ENCODE data around the gene IFNA6.
A peak's percentile ranks its signal among the peaks of the same experiment; 100 is the strongest.
"Not testable (repeated sequence)": the region's sequence is repeated elsewhere in the genome, so short reads cannot be mapped to it uniquely, and the experiment has no call there.

The IFNA6 gene

DNA sequence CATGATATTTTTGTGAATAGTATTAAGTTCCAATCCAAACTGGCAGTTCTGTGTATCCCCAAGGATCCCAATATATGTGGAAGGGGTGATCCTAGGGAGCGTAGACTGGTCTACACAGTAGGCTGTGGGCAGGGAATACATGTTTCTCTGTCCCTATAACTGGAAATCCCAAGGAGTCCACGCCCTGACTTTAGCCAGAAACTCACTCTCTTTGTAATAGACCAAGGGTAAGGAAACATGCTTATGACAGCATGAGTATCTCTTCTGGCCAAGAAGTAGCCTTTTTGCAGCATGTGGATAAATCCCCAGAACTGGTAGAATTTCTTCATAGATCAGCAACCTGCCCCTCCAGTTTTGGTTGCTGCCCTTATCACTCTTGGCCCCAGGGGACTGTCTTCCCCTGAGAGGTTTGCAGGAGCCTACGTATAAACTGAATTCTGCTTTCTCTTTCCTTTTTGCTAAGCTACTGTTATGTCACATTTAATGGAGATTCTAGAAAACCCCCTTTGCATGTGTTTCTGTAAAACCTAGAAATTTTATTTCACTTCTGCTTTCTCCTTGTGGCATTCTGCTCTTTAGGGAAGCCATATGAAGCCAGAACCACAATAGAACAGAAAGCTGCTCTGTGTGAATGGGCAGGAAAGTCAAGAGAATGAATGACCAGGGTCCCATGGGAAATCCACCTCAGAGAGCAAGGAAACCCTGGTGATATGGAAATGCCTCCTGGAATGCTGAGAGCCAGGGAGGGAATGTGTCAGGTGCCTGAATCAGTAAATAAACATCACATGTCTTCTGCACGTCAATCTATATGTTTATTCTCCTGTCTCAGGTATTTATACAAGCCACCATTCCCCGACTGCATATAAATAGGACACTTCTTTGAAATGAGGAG, 31.0 kb upstream of the IFNA6 start:
- no peak overlapping the region for H3K27ac ChIP-seq (replicated peaks)
- no peaks in the 10 kb centered on the region for H3K27me3 ChIP-seq (ENCODE audit: insufficient read depth, poor library complexity, severe bottlenecking)
- peak in 1 of 2 experiments; percentile 21 for DNase-seq (ENCODE audit: low read depth in 1 of 2, low spot score in 1 of 2)
- TF ChIP-seq GABPA (IDR thresholded peaks at IDR 0.05; ENCODE audit: low read depth) (no peak), SPI1 (IDR thresholded peaks at IDR 0.05; ENCODE audit: borderline replicate concordance, low read depth) (peak; percentile 85)
- no peak overlapping the region; the same call in 1 of the 2 replicates for H3K4me3 ChIP-seq (replicated peaks; ENCODE audit: insufficient read depth, low read length)

DNA sequence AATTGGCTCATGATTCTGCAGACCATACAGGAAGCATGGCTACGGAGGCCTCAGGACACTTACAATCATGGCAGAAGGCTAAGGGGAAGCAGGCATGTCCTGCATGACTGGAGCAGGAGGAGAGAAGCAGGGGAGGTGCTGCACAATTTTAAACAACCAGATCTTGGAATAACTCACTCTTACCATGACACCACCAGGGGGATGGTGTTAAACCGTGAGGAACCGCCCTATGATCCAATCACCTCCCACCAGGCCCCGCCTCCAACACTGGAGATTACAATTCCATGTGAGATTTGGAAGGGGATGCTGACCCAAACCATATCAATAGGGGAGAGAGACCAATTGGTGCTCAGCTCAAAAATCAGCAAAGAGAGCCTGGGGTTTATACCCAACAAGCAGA, 20.8 kb upstream of the IFNA6 start:
- not testable (repeated sequence) for DNase-seq (ENCODE audit: low read depth in 1 of 2, low spot score in 1 of 2); H3K27me3 ChIP-seq (ENCODE audit: insufficient read depth, poor library complexity, severe bottlenecking); H3K4me3 ChIP-seq (replicated peaks; ENCODE audit: insufficient read depth, low read length); H3K27ac ChIP-seq (replicated peaks)

DNA sequence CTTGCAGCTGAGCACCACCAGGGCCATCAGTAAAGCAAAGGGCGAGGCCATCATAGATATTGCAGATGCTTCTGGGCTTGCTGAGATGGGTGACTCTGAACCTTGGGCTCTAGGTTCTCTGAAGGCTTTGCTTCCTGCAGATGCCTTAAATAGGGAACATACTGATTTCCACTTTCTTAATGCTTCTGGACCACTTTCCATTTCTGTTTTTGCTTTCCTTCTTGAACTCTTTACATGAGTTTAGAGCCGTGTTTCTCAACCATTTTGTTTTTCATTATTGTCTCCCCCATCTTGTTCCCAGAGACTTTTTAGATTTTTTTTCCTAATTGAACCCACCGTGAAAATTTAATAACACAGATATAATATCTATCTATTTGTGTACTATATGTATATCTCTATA, 17.3 kb upstream of the IFNA6 start, which contains the start of gene IFNA13:
IFNA13 (minus strand) TSS at position 101 of the 400 bp plus-strand sequence; CDS start at position 54, 47 bp downstream.
- Histone ChIP-seq H3K27me3 (ENCODE audit: insufficient read depth, poor library complexity, severe bottlenecking) (no peaks in the 10 kb centered on the region), H3K4me3 (replicated peaks; ENCODE audit: insufficient read depth, low read length) (no peak within 1 kb of the TSS), H3K27ac (replicated peaks) (no peak within 1 kb of the TSS)
- DNase-seq (ENCODE audit: low read depth in 1 of 2, low spot score in 1 of 2) = no peak
- TF ChIP-seq, protein P1, sequence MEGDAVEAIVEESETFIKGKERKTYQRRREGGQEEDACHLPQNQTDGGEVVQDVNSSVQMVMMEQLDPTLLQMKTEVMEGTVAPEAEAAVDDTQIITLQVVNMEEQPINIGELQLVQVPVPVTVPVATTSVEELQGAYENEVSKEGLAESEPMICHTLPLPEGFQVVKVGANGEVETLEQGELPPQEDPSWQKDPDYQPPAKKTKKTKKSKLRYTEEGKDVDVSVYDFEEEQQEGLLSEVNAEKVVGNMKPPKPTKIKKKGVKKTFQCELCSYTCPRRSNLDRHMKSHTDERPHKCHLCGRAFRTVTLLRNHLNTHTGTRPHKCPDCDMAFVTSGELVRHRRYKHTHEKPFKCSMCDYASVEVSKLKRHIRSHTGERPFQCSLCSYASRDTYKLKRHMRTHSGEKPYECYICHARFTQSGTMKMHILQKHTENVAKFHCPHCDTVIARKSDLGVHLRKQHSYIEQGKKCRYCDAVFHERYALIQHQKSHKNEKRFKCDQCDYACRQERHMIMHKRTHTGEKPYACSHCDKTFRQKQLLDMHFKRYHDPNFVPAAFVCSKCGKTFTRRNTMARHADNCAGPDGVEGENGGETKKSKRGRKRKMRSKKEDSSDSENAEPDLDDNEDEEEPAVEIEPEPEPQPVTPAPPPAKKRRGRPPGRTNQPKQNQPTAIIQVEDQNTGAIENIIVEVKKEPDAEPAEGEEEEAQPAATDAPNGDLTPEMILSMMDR (IDR thresholded peaks at IDR 0.05; ENCODE audit: insufficient read depth, low read length) = no peak
- TF ChIP-seq POLR2AphosphoS5 (IDR thresholded peaks at IDR 0.05; ENCODE audit: low read depth) = no peak

DNA sequence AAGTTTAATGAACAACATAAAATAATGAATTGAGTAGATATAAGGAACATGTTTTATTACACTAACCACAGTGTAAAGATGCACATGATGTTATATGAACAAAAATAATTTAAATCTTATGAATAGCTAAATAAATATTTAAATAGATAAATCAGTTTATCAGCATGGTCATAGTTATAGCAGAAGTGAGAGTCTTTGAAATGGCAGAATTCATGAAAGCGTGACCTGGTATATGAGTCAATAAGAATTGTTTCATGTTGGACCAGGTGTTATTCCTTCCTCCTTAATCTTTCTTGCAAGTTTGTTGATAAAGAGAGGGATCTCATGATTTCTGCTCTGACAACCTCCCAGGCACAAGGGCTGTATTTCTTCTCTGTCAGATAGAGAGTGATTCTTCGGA, 16.5 kb upstream of the IFNA6 start:
- DNase-seq (ENCODE audit: low read depth in 1 of 2, low spot score in 1 of 2); H3K27me3 ChIP-seq (ENCODE audit: insufficient read depth, poor library complexity, severe bottlenecking); H3K4me3 ChIP-seq (replicated peaks; ENCODE audit: insufficient read depth, low read length): not testable (repeated sequence)

DNA sequence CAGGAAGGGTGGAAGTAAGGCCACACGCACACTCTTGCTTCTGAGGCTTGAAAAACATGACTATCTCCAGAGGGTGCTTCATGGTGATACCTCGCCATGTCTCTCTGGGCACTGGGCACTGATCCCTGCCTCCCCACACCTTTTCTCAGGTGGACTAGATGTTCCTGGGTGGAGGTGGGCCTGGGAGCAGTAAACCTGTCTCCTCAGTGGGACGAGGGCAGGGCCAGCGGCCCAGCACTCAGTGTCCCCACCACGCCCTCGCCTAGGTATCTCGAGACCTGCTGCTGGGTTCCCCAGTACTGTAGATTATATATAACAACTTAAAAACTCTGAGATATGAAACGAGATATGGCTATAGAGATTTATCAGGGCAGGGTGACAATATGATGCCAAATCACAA, 11.6 kb upstream of the IFNA6 start:
- Histone ChIP-seq H3K27ac (replicated peaks) (no peak overlapping the region), H3K27me3 (ENCODE audit: insufficient read depth, poor library complexity, severe bottlenecking) (no peaks in the 10 kb centered on the region), H3K4me3 (replicated peaks; ENCODE audit: insufficient read depth, low read length) (no peak overlapping the region)
- DNase-seq (ENCODE audit: low read depth in 1 of 2, low spot score in 1 of 2) = no peak
- TF ChIP-seq POLR2AphosphoS5 (IDR thresholded peaks at IDR 0.05; ENCODE audit: low read depth) (no peak), SPI1 (IDR thresholded peaks at IDR 0.05; ENCODE audit: borderline replicate concordance, low read depth) (no peak), GABPA (IDR thresholded peaks at IDR 0.05; ENCODE audit: low read depth) (no peak)
- TF ChIP-seq, protein P2, sequence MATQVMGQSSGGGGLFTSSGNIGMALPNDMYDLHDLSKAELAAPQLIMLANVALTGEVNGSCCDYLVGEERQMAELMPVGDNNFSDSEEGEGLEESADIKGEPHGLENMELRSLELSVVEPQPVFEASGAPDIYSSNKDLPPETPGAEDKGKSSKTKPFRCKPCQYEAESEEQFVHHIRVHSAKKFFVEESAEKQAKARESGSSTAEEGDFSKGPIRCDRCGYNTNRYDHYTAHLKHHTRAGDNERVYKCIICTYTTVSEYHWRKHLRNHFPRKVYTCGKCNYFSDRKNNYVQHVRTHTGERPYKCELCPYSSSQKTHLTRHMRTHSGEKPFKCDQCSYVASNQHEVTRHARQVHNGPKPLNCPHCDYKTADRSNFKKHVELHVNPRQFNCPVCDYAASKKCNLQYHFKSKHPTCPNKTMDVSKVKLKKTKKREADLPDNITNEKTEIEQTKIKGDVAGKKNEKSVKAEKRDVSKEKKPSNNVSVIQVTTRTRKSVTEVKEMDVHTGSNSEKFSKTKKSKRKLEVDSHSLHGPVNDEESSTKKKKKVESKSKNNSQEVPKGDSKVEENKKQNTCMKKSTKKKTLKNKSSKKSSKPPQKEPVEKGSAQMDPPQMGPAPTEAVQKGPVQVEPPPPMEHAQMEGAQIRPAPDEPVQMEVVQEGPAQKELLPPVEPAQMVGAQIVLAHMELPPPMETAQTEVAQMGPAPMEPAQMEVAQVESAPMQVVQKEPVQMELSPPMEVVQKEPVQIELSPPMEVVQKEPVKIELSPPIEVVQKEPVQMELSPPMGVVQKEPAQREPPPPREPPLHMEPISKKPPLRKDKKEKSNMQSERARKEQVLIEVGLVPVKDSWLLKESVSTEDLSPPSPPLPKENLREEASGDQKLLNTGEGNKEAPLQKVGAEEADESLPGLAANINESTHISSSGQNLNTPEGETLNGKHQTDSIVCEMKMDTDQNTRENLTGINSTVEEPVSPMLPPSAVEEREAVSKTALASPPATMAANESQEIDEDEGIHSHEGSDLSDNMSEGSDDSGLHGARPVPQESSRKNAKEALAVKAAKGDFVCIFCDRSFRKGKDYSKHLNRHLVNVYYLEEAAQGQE (IDR thresholded peaks at IDR 0.05; ENCODE audit: insufficient replicate concordance, low read depth) = no peak
- TF ChIP-seq, protein P1 (IDR thresholded peaks at IDR 0.05; ENCODE audit: insufficient read depth, low read length) = no peak

More for the DNA sequence above, 16.5 kb upstream of the IFNA6 start:
- not testable (repeated sequence) for H3K27ac ChIP-seq (replicated peaks)

Data from HL-60 (cell line).